ENCODE data around the gene OR6V1.

The OR6V1 gene

DNA sequence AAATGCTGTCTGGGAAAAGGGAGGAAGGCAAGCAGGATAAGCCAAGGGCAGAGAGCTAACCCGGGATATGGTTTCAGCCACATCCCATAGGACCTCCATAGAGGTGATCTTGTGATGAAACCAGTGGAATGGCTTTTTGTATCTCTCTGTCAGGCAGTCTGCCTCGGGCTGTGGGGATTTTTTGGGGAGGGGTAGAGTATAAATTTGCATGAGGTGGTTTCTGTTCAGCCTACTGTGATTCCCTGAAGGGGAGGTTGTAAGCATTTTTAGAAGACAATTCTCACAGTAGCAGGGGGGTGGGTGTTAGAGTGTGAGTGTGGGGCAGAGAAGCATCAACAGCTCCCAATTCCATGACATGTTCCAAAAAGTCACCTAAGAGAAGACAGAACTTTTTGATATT is 37.1 kb upstream of the OR6V1 start:
- H3K27ac ChIP-seq (ENCODE audit: poor library complexity, severe bottlenecking), result no peak overlapping the region
- H3K4me3 ChIP-seq (ENCODE audit: severe bottlenecking), result no peak overlapping the region
- DNase-seq (ENCODE audit: low spot score) (no peak), ATAC-seq (ENCODE audit: low read depth) (no peak)
- H3K4me1 ChIP-seq (ENCODE audit: insufficient read depth, poor library complexity, severe bottlenecking), result no peaks in the 10 kb centered on the region
- no peaks in the 10 kb centered on the region for H3K27me3 ChIP-seq (ENCODE audit: insufficient read depth, poor library complexity, severe bottlenecking)
- H3K36me3 ChIP-seq (ENCODE audit: low read depth), result no peaks in the 10 kb centered on the region
- no peaks in the 10 kb centered on the region for H3K9me3 ChIP-seq (ENCODE audit: severe bottlenecking)
- TF ChIP-seq, protein P1, sequence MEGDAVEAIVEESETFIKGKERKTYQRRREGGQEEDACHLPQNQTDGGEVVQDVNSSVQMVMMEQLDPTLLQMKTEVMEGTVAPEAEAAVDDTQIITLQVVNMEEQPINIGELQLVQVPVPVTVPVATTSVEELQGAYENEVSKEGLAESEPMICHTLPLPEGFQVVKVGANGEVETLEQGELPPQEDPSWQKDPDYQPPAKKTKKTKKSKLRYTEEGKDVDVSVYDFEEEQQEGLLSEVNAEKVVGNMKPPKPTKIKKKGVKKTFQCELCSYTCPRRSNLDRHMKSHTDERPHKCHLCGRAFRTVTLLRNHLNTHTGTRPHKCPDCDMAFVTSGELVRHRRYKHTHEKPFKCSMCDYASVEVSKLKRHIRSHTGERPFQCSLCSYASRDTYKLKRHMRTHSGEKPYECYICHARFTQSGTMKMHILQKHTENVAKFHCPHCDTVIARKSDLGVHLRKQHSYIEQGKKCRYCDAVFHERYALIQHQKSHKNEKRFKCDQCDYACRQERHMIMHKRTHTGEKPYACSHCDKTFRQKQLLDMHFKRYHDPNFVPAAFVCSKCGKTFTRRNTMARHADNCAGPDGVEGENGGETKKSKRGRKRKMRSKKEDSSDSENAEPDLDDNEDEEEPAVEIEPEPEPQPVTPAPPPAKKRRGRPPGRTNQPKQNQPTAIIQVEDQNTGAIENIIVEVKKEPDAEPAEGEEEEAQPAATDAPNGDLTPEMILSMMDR (IDR thresholded peaks at IDR 0.05; ENCODE audit: poor library complexity, severe bottlenecking), result no peak

DNA sequence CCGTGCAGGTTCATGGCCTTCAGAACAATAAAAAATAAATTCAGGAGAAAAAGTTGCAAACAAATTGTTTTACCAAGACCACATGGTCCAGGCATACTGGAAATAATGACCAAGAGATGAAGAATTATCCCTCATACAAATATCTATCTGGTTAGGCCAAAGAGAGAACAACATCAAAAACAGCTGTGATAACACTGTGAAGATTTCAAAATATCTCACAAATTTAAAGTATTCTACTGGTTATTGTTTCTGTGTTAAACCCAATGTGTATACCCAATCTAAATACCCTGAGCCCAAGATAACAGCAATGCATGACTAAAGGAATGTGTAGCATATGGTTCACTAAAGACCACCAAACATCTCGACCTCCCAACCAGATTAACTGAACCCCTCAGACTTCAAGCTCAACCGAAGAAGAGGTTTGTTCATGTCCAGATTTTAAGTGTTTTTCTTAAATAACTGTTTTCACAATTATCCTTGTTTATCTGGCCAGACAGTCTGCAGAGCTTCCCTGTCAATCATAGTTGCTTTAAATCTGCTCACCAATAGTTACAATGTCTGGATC is 36.1 kb upstream of the OR6V1 start:
- Histone ChIP-seq H3K9me3 (ENCODE audit: severe bottlenecking) (peaks cover 3% of the 10 kb centered on the region), H3K4me3 (ENCODE audit: severe bottlenecking) (no peak overlapping the region), H3K4me1 (ENCODE audit: insufficient read depth, poor library complexity, severe bottlenecking) (no peaks in the 10 kb centered on the region), H3K27ac (ENCODE audit: poor library complexity, severe bottlenecking) (no peak overlapping the region), H3K36me3 (ENCODE audit: low read depth) (no peaks in the 10 kb centered on the region), H3K27me3 (ENCODE audit: insufficient read depth, poor library complexity, severe bottlenecking) (no peaks in the 10 kb centered on the region)
- TF ChIP-seq, protein P1 (IDR thresholded peaks at IDR 0.05; ENCODE audit: poor library complexity, severe bottlenecking), result no peak
- no peak for ATAC-seq (ENCODE audit: low read depth)
- DNase-seq (ENCODE audit: low spot score), result no peak

GRCh38 chr7:143016996-143017395 is 35.1 kb upstream of the OR6V1 start:
- no peak for ATAC-seq (ENCODE audit: low read depth)
- H3K4me1 ChIP-seq (ENCODE audit: insufficient read depth, poor library complexity, severe bottlenecking), result no peaks in the 10 kb centered on the region

DNA sequence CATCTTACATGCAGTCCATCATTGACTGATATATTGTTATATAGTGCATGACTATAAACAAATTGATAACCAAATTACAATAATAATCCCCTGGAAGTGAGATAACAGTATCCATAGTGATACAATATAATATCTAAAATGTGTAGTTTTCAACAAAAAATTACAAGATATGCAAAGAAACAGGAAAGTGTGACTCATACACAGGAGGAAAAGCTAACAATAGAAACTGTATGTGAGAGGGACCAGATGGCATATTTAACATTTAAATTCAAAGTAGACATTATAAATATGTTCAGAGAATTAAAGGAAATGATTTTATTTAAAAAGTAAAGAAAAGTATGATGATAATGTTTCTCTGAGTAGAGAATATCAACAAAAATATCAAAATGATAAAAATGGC is 33.2 kb upstream of the OR6V1 start:
- no peak for ATAC-seq (ENCODE audit: low read depth)
- no peaks in the 10 kb centered on the region for H3K4me1 ChIP-seq (ENCODE audit: insufficient read depth, poor library complexity, severe bottlenecking)
- H3K27me3 ChIP-seq (ENCODE audit: insufficient read depth, poor library complexity, severe bottlenecking), result no peaks in the 10 kb centered on the region
- H3K9me3 ChIP-seq (ENCODE audit: severe bottlenecking), result peaks cover 3% of the 10 kb centered on the region
- H3K27ac ChIP-seq (ENCODE audit: poor library complexity, severe bottlenecking), result no peak overlapping the region
- H3K36me3 ChIP-seq (ENCODE audit: low read depth), result no peaks in the 10 kb centered on the region
- TF ChIP-seq, protein P1 (IDR thresholded peaks at IDR 0.05; ENCODE audit: poor library complexity, severe bottlenecking), result no peak
- no peak overlapping the region for H3K4me3 ChIP-seq (ENCODE audit: severe bottlenecking)
- no peak for DNase-seq (ENCODE audit: low spot score)

More at GRCh38 chr7:143016996-143017395, 35.1 kb upstream of the OR6V1 start:
- TF ChIP-seq, protein P1 (IDR thresholded peaks at IDR 0.05; ENCODE audit: poor library complexity, severe bottlenecking), result no peak
- DNase-seq (ENCODE audit: low spot score), result no peak
- Histone ChIP-seq H3K36me3 (ENCODE audit: low read depth) (no peaks in the 10 kb centered on the region), H3K9me3 (ENCODE audit: severe bottlenecking) (peaks cover 3% of the 10 kb centered on the region), H3K27ac (ENCODE audit: poor library complexity, severe bottlenecking) (no peak overlapping the region), H3K27me3 (ENCODE audit: insufficient read depth, poor library complexity, severe bottlenecking) (no peaks in the 10 kb centered on the region), H3K4me3 (ENCODE audit: severe bottlenecking) (no peak overlapping the region)

DNA sequence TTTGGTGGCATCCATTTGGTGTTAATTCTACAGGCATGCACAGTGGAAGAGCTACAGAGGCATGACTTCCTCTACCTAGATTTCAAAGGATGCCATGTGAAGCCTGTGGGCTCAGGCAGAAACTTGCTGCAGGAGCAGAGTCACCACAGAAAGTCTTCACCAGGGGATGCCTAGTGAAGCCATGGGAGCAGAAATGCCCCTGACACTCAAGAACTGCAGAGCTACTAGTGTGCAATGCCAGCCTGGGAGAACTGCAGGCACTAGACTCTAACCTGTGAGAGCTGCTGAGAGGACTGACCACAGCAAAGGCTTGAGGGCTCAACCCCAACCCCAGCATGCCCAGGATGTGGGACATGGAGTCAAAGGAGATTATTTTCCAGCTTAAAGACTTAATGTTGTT is 29.1 kb upstream of the OR6V1 start:
- H3K4me3 ChIP-seq (ENCODE audit: severe bottlenecking), result no peak overlapping the region
- no peaks in the 10 kb centered on the region for H3K4me1 ChIP-seq (ENCODE audit: insufficient read depth, poor library complexity, severe bottlenecking)
- H3K36me3 ChIP-seq (ENCODE audit: low read depth), result no peaks in the 10 kb centered on the region
- H3K9me3 ChIP-seq (ENCODE audit: severe bottlenecking), result peaks cover 3% of the 10 kb centered on the region
- no peak for DNase-seq (ENCODE audit: low spot score)
- no peak overlapping the region for H3K27ac ChIP-seq (ENCODE audit: poor library complexity, severe bottlenecking)
- no peak for ATAC-seq (ENCODE audit: low read depth)
- no peaks in the 10 kb centered on the region for H3K27me3 ChIP-seq (ENCODE audit: insufficient read depth, poor library complexity, severe bottlenecking)
- TF ChIP-seq, protein P1 (IDR thresholded peaks at IDR 0.05; ENCODE audit: poor library complexity, severe bottlenecking), result no peak

Data from RWPE2 (cell line).